OCI-LY1 (cell line): Measurements from ENCODE around the gene KLHL29.

ENCODE experiments used
- EZH2 ChIP-seq: fragments of 200-600 bp; sonication (generic), shearing (Covaris generic); IDR thresholded peaks from 2 replicates; pipeline ENCODE4 v1.8.0; 2017; ENCODE audit warnings: borderline replicate concordance, mixed run types, mild to moderate bottlenecking, antibody characterized with exemption, low read length, moderate library complexity, mixed read lengths
- TF ChIP-seq, protein P1 (sequence below): fragments of 200-600 bp; sonication (generic), shearing (Covaris generic); IDR thresholded peaks from 2 replicates; pipeline ENCODE4 v1.5.1; 2017; ENCODE audit warnings: mild to moderate bottlenecking, antibody characterized with exemption, low read length, moderate library complexity, mixed read lengths

GRCh38 chr2:23475473-23475872, 90.5 kb downstream of the KLHL29 start:
- TF ChIP-seq, protein P1, sequence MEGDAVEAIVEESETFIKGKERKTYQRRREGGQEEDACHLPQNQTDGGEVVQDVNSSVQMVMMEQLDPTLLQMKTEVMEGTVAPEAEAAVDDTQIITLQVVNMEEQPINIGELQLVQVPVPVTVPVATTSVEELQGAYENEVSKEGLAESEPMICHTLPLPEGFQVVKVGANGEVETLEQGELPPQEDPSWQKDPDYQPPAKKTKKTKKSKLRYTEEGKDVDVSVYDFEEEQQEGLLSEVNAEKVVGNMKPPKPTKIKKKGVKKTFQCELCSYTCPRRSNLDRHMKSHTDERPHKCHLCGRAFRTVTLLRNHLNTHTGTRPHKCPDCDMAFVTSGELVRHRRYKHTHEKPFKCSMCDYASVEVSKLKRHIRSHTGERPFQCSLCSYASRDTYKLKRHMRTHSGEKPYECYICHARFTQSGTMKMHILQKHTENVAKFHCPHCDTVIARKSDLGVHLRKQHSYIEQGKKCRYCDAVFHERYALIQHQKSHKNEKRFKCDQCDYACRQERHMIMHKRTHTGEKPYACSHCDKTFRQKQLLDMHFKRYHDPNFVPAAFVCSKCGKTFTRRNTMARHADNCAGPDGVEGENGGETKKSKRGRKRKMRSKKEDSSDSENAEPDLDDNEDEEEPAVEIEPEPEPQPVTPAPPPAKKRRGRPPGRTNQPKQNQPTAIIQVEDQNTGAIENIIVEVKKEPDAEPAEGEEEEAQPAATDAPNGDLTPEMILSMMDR: no peak
- TF ChIP-seq EZH2: no peak
